GM13977 (cell line): ENCODE measurements around the gene FBXO30.
A peak's percentile ranks its signal among the peaks of the same experiment; 100 is the strongest.

Source experiments
- DNase-seq: peaks from one replicate; pipeline ENCODE4 v3.0.0; 2012; ENCODE audit warnings: low spot score
- in situ Hi-C: fragments of 300-500 bp; cut with MboI; formaldehyde crosslinking; loops from one replicate; pipeline ENCODE4 v1.12.0; 2022; ENCODE audit warnings: low sequenced_read_pairs, low pct_unique_long_range_greater_than_20kb, mixed read lengths, inconsistent platforms; ENCODE audit not compliant: unreplicated experiment
- TF ChIP-seq, protein P1 (sequence below): IDR thresholded peaks from 2 replicates; pipeline ENCODE4 v1.5.1; 2012; ENCODE audit warnings: mild to moderate bottlenecking, control low read depth; ENCODE audit not compliant: insufficient read depth; ENCODE audit errors: extremely low read depth, missing control alignments

The FBXO30 gene

GRCh38 chr6:145772846-145773245, 41.7 kb downstream of the FBXO30 start:
- TF ChIP-seq, protein P1, sequence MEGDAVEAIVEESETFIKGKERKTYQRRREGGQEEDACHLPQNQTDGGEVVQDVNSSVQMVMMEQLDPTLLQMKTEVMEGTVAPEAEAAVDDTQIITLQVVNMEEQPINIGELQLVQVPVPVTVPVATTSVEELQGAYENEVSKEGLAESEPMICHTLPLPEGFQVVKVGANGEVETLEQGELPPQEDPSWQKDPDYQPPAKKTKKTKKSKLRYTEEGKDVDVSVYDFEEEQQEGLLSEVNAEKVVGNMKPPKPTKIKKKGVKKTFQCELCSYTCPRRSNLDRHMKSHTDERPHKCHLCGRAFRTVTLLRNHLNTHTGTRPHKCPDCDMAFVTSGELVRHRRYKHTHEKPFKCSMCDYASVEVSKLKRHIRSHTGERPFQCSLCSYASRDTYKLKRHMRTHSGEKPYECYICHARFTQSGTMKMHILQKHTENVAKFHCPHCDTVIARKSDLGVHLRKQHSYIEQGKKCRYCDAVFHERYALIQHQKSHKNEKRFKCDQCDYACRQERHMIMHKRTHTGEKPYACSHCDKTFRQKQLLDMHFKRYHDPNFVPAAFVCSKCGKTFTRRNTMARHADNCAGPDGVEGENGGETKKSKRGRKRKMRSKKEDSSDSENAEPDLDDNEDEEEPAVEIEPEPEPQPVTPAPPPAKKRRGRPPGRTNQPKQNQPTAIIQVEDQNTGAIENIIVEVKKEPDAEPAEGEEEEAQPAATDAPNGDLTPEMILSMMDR, result no peak
- DNase-seq, result no peak
- in situ Hi-C loops, result no loop called here

DNA sequence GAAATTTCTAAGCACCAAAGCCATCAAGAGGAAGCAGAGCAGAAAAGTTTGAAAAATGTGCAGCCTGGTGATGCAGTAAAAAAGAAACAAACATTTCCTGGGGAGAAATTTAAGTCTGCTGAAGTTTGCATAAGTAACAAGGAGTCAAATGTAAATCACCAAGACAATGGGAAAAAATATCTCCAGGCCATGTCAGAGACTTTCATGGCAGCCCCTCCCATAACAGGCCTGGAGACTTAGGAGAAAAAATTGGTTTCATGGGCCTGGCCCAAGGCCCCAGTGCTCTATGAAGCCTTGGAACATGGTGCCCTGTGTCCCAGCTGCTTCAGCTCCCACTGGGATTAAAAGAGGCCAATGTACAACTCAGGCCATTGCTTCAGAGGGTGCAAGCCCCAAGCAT, 49.1 kb downstream of the FBXO30 start:
- DNase-seq, result no peak
- TF ChIP-seq, protein P1, result no peak
- in situ Hi-C loops, result no loop called here

DNA sequence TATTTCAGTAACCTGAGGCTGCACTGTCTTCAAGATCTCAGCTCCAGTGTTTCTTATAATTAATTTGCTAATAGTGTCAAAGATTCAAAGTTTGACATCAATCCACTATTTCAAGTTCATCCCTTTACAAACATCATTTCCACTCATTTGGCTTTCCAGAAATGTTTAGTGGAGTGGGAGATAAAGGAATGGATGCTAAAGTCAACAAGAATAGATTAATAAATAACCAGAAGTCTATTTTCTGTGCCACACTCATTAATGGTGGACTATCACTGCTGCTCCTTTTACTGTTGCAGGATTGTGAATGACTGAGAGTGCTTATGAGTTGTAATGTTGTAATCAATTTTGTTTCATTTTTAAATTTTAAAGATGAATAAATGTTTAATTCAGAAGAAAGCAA, 50.9 kb downstream of the FBXO30 start:
- no peak for DNase-seq
- in situ Hi-C loops, result no loop called here
- TF ChIP-seq, protein P1, result no peak

DNA sequence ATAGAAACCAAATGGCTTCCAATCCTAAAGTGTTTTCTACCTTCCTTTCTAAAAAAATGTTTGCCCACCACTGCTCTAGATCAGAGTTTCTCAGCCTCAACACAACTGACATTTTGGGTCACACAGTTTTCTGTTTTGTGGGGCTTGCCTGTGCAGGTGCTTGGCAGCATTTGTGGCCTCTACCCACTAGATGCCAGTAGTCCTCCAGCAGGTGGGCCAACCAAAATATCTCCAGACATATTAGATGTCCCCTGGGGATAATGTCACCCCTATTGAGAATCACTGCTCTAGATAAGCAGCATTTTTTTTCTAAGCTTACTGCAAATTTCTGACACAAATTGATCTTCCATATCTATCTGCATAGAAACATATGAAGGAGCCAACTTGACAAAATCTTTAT, 53.0 kb downstream of the FBXO30 start:
- TF ChIP-seq, protein P1, result peak; percentile 42
- no peak for DNase-seq
- in situ Hi-C loops, result no loop called here

DNA sequence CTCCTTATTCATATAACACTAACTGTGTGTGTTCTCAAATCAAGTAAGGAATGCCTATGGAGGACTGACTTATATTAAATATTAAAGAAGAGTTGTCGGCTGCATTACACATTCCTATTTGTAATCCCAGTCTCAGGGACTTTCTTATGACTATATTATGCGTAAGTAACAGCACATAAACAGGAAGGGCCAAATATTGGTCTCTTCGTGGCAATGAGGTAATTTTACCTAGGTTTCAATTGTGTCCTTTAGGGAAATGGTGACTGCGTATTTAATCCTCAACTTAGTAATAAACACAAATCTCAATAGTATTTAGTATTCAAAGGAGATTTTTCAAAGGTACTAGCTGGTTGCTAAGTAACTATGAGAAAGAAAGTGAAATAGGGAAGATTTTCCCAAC, 56.5 kb downstream of the FBXO30 start:
- no peak for DNase-seq
- in situ Hi-C loops, result no loop called here
- TF ChIP-seq, protein P1, result no peak

GRCh38 chr6:145756170-145756662, 58.4 kb downstream of the FBXO30 start:
- TF ChIP-seq, protein P1, result no peak
- in situ Hi-C loops, result no loop called here
- DNase-seq, result no peak

- in situ Hi-C loops, result no loop called here
- TF ChIP-seq, protein P1, result no peak
- no peak for DNase-seq
These were observed 58.9 kb downstream of the FBXO30 start for GRCh38 chr6:145755682-145756081.
